Stimulated activated CD4-positive, alpha-beta T cell treated with anti-CD3 and anti-CD28 coated beads, Interleukin-15, amount 100 ng/mL, for 24 hours (primary cell): ENCODE results near the gene ZNF560.

Source experiments
- DNase-seq: peaks from one replicate; pipeline ENCODE4 v3.0.0-alpha.2; 2020

The ZNF560 gene

DNA sequence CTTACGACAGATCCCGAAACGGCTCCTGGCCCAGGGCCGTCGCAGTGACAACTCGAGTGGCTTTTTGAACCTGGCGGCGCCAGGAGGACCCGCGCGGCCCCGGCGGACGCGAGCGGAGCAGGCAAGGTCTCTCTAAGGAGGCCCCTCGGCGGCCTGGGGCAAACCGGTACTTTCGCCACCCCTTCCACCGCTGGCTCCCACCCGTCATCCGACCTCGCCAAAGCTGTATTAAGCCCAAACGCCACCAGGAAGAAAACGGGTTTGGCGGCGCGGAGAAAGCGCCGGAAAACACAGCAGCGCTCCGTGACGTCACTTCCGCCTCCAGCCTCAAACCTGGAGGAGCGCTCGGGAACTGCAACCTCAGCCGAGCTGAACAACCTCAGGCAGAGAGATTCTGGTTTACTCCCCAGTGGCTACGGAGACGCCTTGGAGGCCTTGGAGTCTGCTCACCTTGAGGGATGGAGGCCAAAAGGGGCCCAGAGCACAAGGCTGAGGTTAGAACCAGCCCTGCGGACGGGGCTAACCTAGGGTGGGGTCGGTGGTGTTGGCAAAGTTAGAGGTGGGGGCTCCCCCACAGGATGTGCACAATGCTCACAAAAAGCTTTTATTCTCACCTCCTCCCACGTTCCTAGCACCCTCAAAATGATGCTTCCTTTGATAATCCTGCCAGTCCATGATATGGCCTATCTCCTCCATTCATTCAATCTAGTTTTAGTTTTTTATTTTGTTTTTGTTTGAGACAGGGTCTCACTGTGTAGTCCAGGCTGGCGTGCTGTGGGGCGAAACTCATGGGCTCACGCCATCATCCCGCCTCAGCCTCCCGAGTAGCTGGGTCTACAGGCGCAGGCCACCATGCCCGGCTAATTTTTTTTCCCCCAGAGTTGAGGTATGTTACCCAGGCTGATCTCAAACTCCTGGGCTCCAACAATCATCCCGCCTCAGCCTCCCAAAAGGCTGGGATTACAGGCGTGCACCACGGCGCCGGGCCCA, 62.8 kb downstream of the ZNF560 start, which contains the start of gene ZNF266:
TSS of gene ZNF266 (minus strand) at position 295 of the 990 bp plus-strand sequence. CDS start 15,484 bp downstream, outside the sequence.
- DNase-seq = peak; percentile 95

DNA sequence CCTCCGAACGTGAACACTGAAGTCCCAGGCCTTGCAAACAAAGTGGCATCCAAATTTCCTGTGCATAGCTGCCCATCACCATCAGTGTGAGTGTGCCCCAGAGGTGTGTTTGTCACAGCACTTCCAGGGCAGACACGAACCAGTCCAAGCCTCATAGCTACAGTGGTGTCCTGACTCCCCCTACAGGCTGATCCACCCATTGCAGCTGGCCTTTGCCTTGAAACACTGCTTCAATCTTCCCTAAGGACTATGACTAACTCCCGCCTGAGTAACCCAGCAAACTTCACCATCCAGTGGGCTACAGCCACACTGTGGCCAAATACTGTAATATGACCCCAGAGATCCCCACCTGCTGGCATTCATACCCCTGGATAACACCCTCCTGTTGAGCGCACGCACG, 66.9 kb downstream of the ZNF560 start:
- DNase-seq = peak; percentile 59

DNA sequence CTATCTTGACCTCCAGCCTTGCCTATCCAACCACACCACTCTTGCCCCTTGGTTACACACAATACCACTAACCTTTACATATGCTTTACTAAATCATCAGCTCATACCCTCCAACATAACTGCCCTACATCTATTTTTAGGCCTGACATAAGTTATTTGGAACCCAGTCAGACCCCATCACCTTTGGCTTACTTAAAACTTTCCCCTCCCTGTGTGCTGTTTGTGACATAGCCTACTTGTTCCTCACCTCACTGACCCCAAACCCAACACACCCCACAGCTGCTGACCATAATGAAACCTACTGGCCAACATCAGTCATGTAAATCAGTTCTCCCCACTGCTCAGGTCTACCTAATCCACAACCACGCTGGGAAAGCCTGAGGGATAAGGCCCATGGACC, 68.0 kb downstream of the ZNF560 start:
- DNase-seq = no peak

DNA sequence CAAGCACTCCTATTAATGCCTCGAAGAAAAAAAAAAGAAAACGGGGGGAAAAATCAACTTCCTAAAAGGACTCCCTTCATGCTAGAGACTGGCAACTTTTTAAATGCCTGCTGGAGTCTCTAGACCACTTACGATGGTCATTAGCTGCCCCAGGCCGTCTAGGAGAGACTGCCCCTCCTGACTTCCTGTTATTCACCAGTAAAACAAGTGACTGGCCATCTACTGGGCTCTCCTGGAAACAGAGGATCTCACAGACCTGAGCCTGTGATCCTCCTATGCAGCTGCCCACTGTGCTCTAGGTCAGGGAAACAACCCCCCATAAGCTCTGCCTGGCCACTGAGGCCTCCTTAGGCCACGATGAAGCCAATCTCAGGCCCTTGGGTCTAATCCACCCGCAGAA, 70.5 kb downstream of the ZNF560 start:
- DNase-seq = no peak
